Ovary (tissue), 1 donor: ENCODE data around the gene LNPEP.

Experiments
- EP300 ChIP-seq: sonication (generic); formaldehyde crosslinking; IDR thresholded peaks from one replicate; pipeline ENCODE4 v1.6.1; 2017; ENCODE audit warnings: antibody characterized with exemption
- POLR2A ChIP-seq: fragments of 450-650 bp; IDR thresholded peaks from one replicate; pipeline ENCODE4 v1.6.1; 2017; ENCODE audit warnings: antibody characterized with exemption, mild to moderate bottlenecking, moderate library complexity

DNA sequence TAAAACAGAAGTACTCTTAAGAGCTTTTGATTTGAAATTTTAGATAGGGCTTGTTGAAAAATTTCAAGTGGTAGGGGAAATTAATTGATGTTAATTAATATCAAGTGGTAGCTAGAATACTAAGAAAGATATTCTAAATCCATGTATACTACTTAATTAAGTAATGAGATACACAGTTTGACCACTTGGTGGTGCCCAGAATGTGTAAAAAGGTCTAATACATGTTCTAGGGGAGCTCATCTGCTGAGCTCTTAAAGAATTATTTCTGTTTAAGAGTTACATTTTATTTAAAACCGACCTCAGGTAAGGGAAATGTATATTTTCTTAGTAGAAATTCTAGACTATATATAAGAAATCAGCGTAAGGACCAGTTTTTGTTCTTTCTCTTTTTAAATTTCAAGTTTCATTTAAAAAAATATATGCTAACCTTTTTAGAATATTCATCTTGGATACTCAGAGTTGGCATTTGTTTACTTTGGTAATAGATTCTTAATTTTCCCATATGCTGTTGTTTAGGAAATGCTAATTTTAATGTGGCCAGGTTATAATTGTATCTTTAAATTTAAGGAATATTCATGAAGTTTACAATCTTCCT lies 61.5 kb downstream of the LNPEP start:
- TF ChIP-seq POLR2A (no peak), EP300 (no peak)
